HG03521 (cell line): ENCODE data around the gene MAP3K2.

Source experiments
- ATAC-seq: cut with Tn5 transposase; IDR thresholded peaks from one replicate; pipeline ENCODE4 v1.9.1; 2021; ENCODE audit warnings: mild to moderate bottlenecking, moderate library complexity; ENCODE audit not compliant: unreplicated experiment

The MAP3K2 gene

GRCh38 chr2:127254386-127254981, 133.3 kb downstream of the MAP3K2 start:
- no peak for ATAC-seq
